Esophagus squamous epithelium (tissue), 5 donors: ENCODE measurements around the gene ATAD3A. TPM values are rescaled to one million over a fixed set of nuclear protein-coding genes. Genes with fewer than 3 reads are reported as not detected.
"Not testable (repeated sequence)": the region's sequence is repeated elsewhere in the genome, so short reads cannot be mapped to it uniquely, and the experiment has no call there.

Source experiments
- DNase-seq: peaks from one replicate; lab custom pipeline; 2025; lab: John Stamatoyannopoulos, UW
- H3K27ac ChIP-seq, 4 donors: fragments of 200-600 bp; sonication (generic); one replicate each; pipeline ENCODE4 v1.5.1; 2016 to 2019; ENCODE audit warnings: mild to moderate bottlenecking in 1 of 4
- H3K27me3 ChIP-seq, 4 donors: fragments of 200-600 bp; sonication (generic); 1 replicate in 3 of 4; 2 replicates in 1 of 4; pipeline versions ENCODE4 v1.5.1 to v1.6.0; 2017 to 2021; ENCODE audit warnings: antibody characterized with exemption in 1 of 4
- H3K36me3 ChIP-seq, 3 donors: fragments of 200-600 bp; sonication (generic); one replicate each; pipeline ENCODE4 v1.5.1; 2016 to 2019
- H3K4me1 ChIP-seq, 3 donors: fragments of 200-600 bp; sonication (generic); one replicate each; pipeline ENCODE4 v1.5.1; 2017 to 2019
- H3K4me3 ChIP-seq, 4 donors: fragments of 200-600 bp; sonication (generic); 1 replicate in 3 of 4; 2 replicates in 1 of 4; pipeline ENCODE4 v1.5.1; 2016 to 2019; ENCODE audit warnings: mild to moderate bottlenecking in 2 of 4, moderate library complexity in 1 of 4
- H3K9me3 ChIP-seq, 3 donors: fragments of 200-600 bp; sonication (generic); one replicate each; pipeline ENCODE4 v1.5.1; 2016 to 2019
- POLR2A ChIP-seq, 4 donors: fragments of 450-650 bp; IDR thresholded peaks; one replicate each; pipeline ENCODE4 v1.6.1; 2017; ENCODE audit warnings: antibody characterized with exemption in 4 of 4, mild to moderate bottlenecking in 4 of 4, moderate library complexity in 3 of 4
- WGBS, 2 donors: methylation state at CpG; one replicate each; pipeline ENCODE4 v1.1.5; 2018; 5-methylcytosine and 5-hydroxymethylcytosine counted together
- intact Hi-C: fragments of 100-400 bp; cut with DNase I; formaldehyde crosslinking; loops from one replicate; pipeline ENCODE4 v1.15.0; 2022
- total RNA-seq, 4 donors: library from RNA; depleted of rRNA; stranded (reverse); fragments of >200 nt; gene quantifications; one replicate each; pipeline ENCODE4 v1.1.0, GENCODE V29; 2016
- TF ChIP-seq, protein P1 (sequence below), 6 experiments: fragments of 450-650 bp in 4 of 6; fragments of 200-600 bp in 2 of 6; sonication (generic) in 2 of 6; IDR thresholded peaks; one replicate each; pipeline ENCODE4 v1.5.1; 2016 to 2019; ENCODE audit warnings: antibody characterized with exemption in 6 of 6, mild to moderate bottlenecking in 4 of 6, moderate library complexity in 4 of 6
- donor health status: DM: yes; HTN: yes; CAD: no.

Gene ATAD3A
- total RNA-seq, 4 donors from 2014 or later, result 27.0 to 53.8 (median 32.6) TPM

DNA sequence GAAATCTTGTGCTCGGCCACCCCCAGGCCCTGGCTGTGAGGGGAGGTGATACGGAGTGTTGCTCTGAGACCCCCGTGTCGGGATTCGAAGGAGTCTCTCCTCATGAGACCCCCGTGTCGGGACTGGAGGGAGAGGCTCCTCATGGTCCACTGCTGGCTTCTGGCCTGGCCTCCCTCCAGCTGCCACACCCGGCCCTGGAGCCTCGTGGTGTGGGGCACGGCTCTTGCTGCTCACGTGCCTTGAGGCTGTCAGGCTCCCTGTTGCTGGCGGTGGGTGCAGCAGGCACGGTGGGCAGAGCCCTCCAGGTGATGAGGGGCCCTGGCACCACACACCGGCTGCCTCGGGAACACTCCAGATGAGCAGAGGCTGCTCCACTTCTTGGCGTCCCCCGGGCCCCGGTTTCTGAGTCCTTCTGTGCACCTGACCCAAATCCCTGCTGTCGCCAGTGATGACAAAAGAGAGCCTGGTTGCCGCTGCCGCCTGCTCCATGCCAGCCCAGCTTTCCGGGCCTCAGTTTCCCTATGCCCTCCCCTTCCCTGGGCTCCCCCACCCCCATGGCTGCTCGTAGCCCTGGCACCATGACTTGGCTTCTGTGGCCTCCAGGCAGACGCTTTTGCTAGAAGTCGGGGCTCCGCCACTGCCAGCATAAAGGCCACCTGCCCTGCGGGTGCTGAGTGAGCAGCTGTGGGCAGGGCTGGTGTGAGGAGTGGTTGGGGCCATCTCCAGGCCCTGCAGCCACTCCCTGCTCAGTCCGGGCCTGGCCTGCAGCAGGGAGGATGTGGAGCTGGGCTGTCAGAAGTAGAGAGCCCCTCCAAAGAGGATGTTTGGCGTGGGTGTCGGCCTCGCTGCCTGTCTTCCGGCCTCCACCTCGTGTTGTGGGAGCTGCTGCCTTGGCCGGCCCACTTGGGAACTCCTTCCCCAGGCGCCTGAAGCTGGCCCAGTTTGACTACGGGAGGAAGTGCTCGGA, 16.6 kb downstream of the ATAD3A start:
- intact Hi-C loops, result no loop called here
- Histone ChIP-seq H3K4me3 (no peak overlapping the region), H3K27me3 (no peaks in the 10 kb centered on the region), H3K36me3 (peaks cover 7 to 86% (median 8%) of the 10 kb centered on the region in 3 donors), H3K4me1 (no peaks in the 10 kb centered on the region), H3K9me3 (peaks cover 0 to 14% (median 10%) of the 10 kb centered on the region in 3 donors), H3K27ac (no peak overlapping the region)
- TF ChIP-seq, protein P1, sequence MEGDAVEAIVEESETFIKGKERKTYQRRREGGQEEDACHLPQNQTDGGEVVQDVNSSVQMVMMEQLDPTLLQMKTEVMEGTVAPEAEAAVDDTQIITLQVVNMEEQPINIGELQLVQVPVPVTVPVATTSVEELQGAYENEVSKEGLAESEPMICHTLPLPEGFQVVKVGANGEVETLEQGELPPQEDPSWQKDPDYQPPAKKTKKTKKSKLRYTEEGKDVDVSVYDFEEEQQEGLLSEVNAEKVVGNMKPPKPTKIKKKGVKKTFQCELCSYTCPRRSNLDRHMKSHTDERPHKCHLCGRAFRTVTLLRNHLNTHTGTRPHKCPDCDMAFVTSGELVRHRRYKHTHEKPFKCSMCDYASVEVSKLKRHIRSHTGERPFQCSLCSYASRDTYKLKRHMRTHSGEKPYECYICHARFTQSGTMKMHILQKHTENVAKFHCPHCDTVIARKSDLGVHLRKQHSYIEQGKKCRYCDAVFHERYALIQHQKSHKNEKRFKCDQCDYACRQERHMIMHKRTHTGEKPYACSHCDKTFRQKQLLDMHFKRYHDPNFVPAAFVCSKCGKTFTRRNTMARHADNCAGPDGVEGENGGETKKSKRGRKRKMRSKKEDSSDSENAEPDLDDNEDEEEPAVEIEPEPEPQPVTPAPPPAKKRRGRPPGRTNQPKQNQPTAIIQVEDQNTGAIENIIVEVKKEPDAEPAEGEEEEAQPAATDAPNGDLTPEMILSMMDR (IDR thresholded peaks at IDR 0.05), result no peak
- TF ChIP-seq POLR2A (IDR thresholded peaks at IDR 0.05), result no peak
- WGBS, 2 donors, result 95% methylated on average over 15 of the region's 37 CpGs; no CpG with 5 or more reads in 1 of the 2 donors
- no peak for DNase-seq

DNA sequence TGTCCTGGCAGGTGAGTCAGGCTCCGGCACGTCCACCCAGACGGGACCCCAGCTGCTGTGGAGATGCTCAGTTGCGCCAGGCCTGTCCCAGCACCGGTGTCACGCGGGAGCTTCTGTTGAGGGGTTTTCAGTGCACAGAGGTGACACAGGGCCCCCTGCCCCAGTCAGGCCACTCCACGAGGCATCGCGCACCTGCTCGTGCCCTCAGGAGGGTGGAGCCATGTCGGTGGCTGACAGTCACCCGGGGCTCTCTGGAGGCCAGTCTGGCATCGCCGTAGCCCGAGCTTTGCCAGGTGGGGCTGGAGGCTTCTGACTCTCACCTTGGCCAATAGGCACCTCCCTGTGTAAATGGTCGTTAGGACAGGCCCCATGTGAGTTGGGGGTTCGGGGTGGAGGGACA, 17.4 kb downstream of the ATAD3A start:
- Histone ChIP-seq H3K27ac (no peak overlapping the region), H3K4me3 (no peak overlapping the region), H3K27me3 (no peaks in the 10 kb centered on the region), H3K4me1 (no peaks in the 10 kb centered on the region), H3K36me3 (peaks cover 7 to 85% (median 8%) of the 10 kb centered on the region in 3 donors), H3K9me3 (peaks cover 0 to 14% (median 10%) of the 10 kb centered on the region in 3 donors)
- no peak for DNase-seq
- no peak for TF ChIP-seq POLR2A (IDR thresholded peaks at IDR 0.05)
- TF ChIP-seq, protein P1 (IDR thresholded peaks at IDR 0.05), result no peak
- no CpG with 5 or more reads among the region's 18 CpGs for WGBS, 2 donors
- intact Hi-C loops, result no loop called here

DNA sequence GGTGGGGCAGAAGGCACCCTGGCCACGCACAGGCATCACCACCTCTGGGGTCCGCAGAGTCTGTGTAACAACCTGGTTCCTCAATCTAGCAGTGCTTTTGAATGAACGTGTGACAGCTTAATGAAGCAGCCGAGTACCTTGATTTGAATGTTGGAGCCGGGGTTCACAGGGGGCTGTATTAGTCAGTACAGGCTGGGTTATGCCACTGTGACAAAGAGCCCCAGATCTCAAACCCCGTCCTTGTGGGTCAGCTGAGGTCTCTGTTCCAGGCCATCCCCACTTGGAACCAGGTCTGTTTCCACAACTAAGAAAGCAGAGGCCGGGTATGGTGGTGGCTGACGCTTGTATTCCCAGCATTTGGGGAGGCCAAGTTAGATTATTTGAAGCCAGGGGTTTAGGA, 18.0 kb downstream of the ATAD3A start:
- peaks cover 7 to 88% (median 8%) of the 10 kb centered on the region in 3 donors for H3K36me3 ChIP-seq
- no peaks in the 10 kb centered on the region for H3K27me3 ChIP-seq
- TF ChIP-seq, protein P1 (IDR thresholded peaks at IDR 0.05), result no peak
- TF ChIP-seq POLR2A (IDR thresholded peaks at IDR 0.05), result no peak
- no peaks in the 10 kb centered on the region for H3K4me1 ChIP-seq
- DNase-seq, result no peak
- H3K4me3 ChIP-seq, result no peak overlapping the region
- H3K9me3 ChIP-seq, result peaks cover 0 to 14% (median 10%) of the 10 kb centered on the region in 3 donors
- no peak overlapping the region for H3K27ac ChIP-seq
- 93 to 100% methylated on average over 3 to 4 of the region's 8 CpGs for WGBS, 2 donors
- intact Hi-C loops, result no loop called here

DNA sequence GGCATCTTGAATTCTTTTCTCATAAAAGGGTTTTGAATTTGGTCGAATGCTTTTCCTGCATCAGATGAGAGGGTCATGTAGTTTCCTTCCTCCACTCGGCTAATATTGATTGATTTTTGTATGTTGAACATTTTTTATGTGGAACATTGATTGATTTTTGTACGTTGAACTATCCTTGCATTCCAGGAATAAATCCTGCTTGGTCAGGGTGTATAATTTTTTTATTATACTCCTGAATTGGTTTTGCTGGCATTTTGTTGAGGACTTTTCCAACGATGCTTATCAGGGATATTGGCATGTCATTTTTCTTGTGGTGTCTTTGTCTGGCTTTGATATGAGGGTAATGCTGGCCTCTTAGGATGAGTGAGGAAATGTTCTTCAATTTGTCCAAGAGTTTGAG, 20.0 kb downstream of the ATAD3A start:
- intact Hi-C loops, result no loop called here
- WGBS, 2 donors, result 90 to 97% methylated on average over 4 of the region's 4 CpGs
- H3K27ac ChIP-seq, result no peak overlapping the region
- no peak for TF ChIP-seq POLR2A (IDR thresholded peaks at IDR 0.05)
- TF ChIP-seq, protein P1 (IDR thresholded peaks at IDR 0.05), result no peak
- no peak overlapping the region for H3K4me3 ChIP-seq
- H3K4me1 ChIP-seq, result no peaks in the 10 kb centered on the region
- no peaks in the 10 kb centered on the region for H3K27me3 ChIP-seq
- DNase-seq, result no peak
- H3K36me3 ChIP-seq, result peaks cover 7 to 77% (median 8%) of the 10 kb centered on the region in 3 donors
- H3K9me3 ChIP-seq, result peaks cover 0 to 14% (median 10%) of the 10 kb centered on the region in 3 donors

DNA sequence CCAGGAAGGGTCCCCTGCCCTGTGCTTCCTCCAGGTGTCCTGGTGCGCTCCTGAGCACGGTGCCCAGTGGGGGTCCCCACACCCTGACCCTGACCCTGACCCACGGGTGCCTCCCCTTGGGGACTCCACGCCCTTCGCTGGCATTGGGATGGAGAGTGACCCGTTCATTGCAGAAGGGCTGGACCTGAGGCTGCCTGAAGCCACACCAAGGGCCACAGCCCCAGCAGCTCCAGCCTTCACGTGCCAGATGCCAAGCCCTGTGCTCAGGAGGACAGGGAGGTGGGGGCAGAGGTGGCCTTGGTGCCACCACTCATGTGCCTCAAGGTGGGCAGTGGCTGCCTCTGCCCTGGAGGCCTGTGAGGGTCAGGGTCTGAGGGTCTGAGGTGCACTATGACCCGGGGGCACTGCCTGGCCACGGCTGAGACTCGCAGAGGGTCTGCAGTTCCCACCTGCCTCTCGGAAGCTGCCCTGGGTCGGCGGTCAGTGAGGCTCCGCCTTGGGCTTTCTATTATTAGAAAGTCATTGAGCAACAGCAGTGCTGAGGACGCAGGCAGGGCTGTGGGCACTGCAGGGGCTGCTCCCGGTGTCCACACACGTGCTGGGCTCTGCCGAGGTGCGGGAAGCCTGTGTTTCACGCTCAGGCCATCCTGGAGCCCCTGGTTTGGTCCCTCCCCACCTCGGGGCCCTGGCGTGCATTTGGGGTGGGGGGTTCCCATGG, 21.4 kb downstream of the ATAD3A start:
- peaks cover 3 to 63% (median 5%) of the 10 kb centered on the region in 3 donors for H3K36me3 ChIP-seq
- WGBS, 2 donors, result 49% methylated on average over 5 of the region's 22 CpGs; no CpG with 5 or more reads in 1 of the 2 donors

DNA sequence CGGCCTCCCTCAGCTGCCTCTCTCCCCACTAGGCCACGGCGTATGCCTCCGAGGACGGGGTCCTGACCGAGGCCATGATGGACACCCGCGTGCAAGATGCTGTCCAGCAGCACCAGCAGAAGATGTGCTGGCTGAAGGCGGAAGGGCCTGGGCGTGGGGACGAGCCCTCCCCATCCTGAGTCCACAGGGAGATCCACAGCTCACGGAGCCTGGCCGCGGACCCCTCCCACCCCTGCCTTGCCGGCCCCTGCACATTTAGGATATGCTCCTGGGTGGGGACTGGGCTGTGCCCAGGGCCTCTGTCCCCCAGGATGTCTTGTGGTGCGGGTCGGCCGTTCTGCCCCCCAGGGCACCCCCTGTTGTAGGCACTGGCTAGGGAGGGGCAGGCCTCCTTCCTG, 21.9 kb downstream of the ATAD3A start:
- 80% methylated on average over 1 of the region's 18 CpGs; no CpG with 5 or more reads in 1 of the 2 donors for WGBS, 2 donors
- Histone ChIP-seq H3K36me3 (peaks cover 0 to 57% (median 4%) of the 10 kb centered on the region in 3 donors), H3K9me3 (peaks cover 0 to 14% (median 10%) of the 10 kb centered on the region in 3 donors)
- H3K27ac ChIP-seq, DNase-seq, intact Hi-C loops, H3K4me3 ChIP-seq, H3K27me3 ChIP-seq, H3K4me1 ChIP-seq: not testable (repeated sequence)

More for the DNA sequence above, 21.4 kb downstream of the ATAD3A start:
- H3K4me3 ChIP-seq, H3K27me3 ChIP-seq, intact Hi-C loops, H3K27ac ChIP-seq, H3K4me1 ChIP-seq, DNase-seq: not testable (repeated sequence)
- peaks cover 0 to 14% (median 10%) of the 10 kb centered on the region in 3 donors for H3K9me3 ChIP-seq
